T-helper 1 cell treated with Interleukin-12 subunit alpha and Interleukin-12 subunit beta and Interleukin-4 antibody, amounts not matched to agents 30 ng/mL and 1 ng/mL, for 36 hours (primary cell): ENCODE data around the gene GMDS. TPM values are rescaled to one million over a fixed set of nuclear protein-coding genes. Genes with fewer than 3 reads are reported as not detected.

ENCODE experiments used
- intact Hi-C: fragments of 100-400 bp; cut with micrococcal nuclease; formaldehyde crosslinking; loops from one replicate; pipeline ENCODE4 v1.15.1; 2024
- total RNA-seq: library from RNA; stranded (reverse); gene quantifications from 2 replicates; pipeline ENCODE4 v1.2.3, GENCODE V29; 2022

The GMDS gene
- total RNA-seq, 1 donor from 2014 or later, result 28.6 TPM

- intact Hi-C loops, result loop anchor here (1.0 kb wide), 3 partner anchors 145 to 425 kb away; no protein-coding TSS in a partner anchor
These were observed 36.1 kb downstream of the GMDS start for GRCh38 chr6:2209226-2209809.

- intact Hi-C loops, result no loop called here
These were observed 36.9 kb downstream of the GMDS start for GRCh38 chr6:2208468-2208867.

GRCh38 chr6:2205396-2205795 lies 40.0 kb downstream of the GMDS start:
- intact Hi-C loops, result no loop called here

GRCh38 chr6:2204272-2204671 lies 41.1 kb downstream of the GMDS start:
- intact Hi-C loops, result no loop called here

DNA sequence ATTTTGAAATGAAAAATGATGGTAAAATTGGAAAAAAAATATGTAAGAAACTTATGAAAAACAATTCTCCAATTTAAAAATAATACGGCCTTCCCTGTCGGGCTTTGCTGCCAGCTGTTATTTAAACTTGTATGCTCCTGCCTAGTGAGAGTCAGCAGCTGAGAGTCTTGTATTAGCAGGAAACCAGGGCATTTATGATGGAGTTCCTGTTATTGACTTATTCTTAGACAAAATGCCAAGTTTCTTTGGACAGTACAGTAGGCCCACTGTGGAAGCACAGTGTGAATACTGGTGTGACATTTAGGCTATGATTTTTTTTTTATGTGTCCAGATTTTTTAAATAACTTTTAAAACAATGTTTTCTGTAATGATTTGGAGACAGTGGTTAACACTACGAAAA lies 42.1 kb downstream of the GMDS start:
- intact Hi-C loops, result no loop called here

- intact Hi-C loops, result loop anchor here (10.0 kb wide), 1 partner anchor 403 kb away; no protein-coding TSS in a partner anchor
These were observed 47.4 kb downstream of the GMDS start for GRCh38 chr6:2197984-2198383.

- intact Hi-C loops, result loop anchor here (10.0 kb wide), 1 partner anchor 402 kb away; no protein-coding TSS in a partner anchor
These were observed 48.2 kb downstream of the GMDS start for GRCh38 chr6:2197177-2197671.

GRCh38 chr6:2196079-2196679 lies 49.2 kb downstream of the GMDS start:
- intact Hi-C loops, result loop anchor here (1.0 to 10.0 kb wide), 7 partner anchors 92 to 600 kb away; no protein-coding TSS in a partner anchor

- intact Hi-C loops, result loop anchor here (10.0 kb wide), 1 partner anchor 400 kb away; no protein-coding TSS in a partner anchor
These were observed 50.8 kb downstream of the GMDS start for GRCh38 chr6:2194643-2195042.

DNA sequence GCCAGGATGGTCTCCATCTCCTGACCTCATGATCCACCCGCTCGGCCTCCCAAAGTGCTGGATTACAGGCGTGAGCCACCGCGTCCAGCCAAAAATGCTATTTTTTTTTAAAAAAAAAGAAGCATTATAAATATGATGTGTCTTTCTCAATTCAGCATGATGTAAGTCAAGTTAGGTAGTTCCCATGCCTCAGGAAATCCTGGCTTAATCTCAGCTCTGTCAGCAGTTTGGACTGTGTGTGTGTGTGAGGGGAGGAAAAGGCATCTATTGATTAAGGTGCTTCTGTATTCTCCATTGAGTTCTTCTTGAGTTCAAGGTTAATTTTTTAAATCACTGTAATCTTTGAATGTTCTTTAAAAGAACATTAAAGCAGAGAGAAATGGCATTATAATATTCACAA lies 51.5 kb downstream of the GMDS start:
- intact Hi-C loops, result loop anchor here (10.0 kb wide), 1 partner anchor 399 kb away; no protein-coding TSS in a partner anchor

DNA sequence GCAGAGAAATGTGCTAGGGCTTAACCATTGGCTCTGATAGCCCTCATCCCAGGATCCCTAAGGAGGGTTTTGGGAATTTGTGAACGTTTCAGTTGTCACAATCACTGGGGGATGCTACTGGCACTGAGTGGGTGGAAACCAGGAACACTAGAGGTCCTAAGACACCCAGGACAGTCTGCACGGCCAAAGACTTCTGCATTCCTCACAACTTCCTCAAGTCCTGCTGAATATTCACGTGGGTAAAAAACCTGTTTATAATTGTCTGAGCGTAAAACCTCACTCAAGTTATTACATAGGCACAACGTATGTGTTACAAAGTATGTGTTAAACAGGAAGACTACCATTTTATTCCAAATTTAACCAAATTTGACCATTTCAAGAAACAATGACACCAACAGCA lies 52.4 kb downstream of the GMDS start:
- intact Hi-C loops, result loop anchor here (10.0 kb wide), 1 partner anchor 398 kb away; no protein-coding TSS in a partner anchor

- intact Hi-C loops, result loop anchor here (10.0 kb wide), 1 partner anchor 397 kb away; no protein-coding TSS in a partner anchor
These were observed 54.0 kb downstream of the GMDS start for GRCh38 chr6:2191390-2191740.

DNA sequence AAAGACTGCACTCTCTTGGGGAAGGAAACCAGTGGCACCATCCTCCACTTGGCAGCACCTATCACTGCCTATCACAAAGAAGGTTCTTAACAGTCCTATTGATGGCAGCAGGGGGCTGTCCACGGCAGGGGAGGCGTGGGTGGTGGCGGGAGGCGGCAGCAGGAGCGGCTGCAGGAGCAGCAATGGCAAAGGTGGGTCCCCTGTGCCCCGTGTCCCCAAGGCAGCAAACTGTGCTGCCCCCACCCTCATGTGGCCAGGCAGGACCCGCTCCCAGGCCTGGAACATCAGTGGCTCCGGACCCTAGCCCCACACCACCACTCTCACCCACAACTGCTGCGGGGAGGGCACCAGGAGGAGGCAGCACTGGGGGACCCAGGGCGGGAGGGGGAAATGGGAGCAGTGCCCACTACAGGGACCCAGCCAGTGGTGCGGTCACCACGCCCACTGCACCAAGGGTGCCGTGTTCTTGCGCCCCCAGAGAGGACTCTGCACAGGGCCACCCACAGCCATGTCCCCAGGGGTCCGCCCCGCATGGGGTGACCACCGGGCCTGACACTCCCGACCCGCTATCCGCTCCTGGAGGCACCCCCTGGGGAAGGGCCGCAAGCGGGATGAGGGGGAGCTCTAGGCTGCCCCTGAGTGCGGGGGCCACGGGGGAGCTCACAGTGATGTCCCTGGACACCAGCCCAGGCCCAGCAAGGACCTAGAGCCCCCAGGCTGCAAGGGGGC lies 54.6 kb downstream of the GMDS start:
- intact Hi-C loops, result loop anchor here (10.0 kb wide), 1 partner anchor 396 kb away; no protein-coding TSS in a partner anchor

- intact Hi-C loops, result no loop called here
These were observed 56.5 kb downstream of the GMDS start for GRCh38 chr6:2188856-2189384.

- intact Hi-C loops, result no loop called here
These were observed 57.0 kb downstream of the GMDS start for GRCh38 chr6:2188397-2188796.

DNA sequence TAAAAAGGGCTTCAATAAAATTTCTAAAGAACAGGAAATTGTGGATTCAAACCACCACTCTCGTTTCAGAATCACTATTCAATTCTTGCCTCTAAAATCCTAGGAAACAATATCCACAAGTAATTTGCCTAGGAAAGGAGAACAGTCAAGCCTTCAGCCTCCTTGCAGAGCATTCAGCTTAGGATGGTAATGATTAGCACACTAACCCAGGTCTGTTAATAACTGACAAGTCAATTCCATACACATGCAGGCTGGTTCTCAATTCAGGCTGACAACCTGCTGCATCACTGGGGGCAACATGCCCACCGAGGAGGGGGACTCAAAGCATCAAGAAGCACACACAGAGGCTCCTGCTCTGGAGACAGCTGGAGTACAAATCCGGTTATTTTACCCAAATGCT lies 57.6 kb downstream of the GMDS start:
- intact Hi-C loops, result no loop called here

DNA sequence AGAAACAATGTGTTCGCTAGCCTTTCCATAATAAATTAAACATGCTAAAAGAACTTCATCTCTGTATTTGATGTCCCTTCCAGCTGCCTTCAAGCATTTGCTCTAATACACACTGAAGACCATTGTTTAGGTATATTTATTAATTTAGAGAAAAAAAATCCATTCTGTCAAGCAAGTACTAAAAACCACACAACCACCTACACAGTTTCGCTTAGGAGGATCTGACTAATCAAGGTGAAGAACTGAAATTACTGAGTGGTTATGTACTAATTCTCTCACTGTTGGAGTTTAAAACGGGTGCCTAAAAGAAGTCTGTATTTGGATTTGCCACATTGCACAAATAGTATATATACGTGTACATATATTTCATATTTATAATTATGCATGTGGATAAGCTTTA lies 58.9 kb downstream of the GMDS start:
- intact Hi-C loops, result no loop called here

DNA sequence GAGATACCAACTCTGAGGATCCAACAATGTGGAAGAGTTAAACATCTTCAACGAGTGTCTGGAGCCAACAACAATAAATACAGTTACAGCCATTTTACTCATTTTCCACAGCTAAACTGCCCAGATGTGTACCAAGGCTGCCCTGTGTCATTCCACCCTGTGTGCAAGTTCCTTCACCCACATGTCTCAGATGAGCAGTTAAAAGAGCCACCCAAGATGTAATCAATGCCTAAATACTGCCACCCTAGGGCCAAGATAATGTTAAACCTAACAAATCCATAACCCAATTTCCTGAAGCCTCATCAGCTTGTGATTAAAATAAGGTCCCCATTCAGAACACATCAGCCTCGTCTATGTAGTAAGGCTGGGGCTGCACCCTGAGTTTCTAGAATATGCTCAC lies 59.9 kb downstream of the GMDS start:
- intact Hi-C loops, result no loop called here

GRCh38 chr6:2184700-2185455 lies 60.5 kb downstream of the GMDS start:
- intact Hi-C loops, result no loop called here

DNA sequence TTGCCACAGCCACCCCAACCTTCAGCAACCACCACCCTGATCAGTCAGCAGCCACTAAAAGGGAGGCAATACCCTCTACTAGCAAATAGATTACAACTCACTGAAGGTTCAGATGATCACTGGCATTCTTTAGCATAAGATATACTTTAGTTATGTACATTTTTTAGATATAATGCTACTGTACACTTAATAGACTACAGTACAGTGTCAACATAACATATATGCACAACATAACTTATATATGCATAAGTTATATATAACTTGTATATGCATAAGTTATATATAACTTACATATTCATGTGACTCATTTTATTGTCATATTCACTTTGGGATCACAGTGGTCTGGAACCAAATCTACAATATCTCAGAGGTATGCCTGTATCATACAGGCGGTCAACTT lies 61.7 kb downstream of the GMDS start:
- intact Hi-C loops, result no loop called here

- intact Hi-C loops, result no loop called here
These were observed 62.2 kb downstream of the GMDS start for GRCh38 chr6:2183246-2183645.
